K562 (cell line): ENCODE data around the gene SLC25A29. TPM values are rescaled to one million over a fixed set of nuclear protein-coding genes. Genes with fewer than 3 reads are reported as not detected.

ENCODE experiments used
- NRF1 ChIP-seq, 2 experiments: fragments of 450-650 bp; IDR thresholded peaks in 1 of 2; conservative IDR thresholded peaks in 1 of 2; 2 replicates each; pipeline ENCODE4 v1.6.1; 2014; ENCODE audit warnings: mild to moderate bottlenecking in 2 of 2
- ZFP1 ChIP-seq: fragments of 450-650 bp; formaldehyde crosslinking; IDR thresholded peaks from 2 replicates; pipeline ENCODE4 v1.4.0; 2020; ENCODE audit warnings: mild to moderate bottlenecking, mixed read lengths
- ZNF124 ChIP-seq: sonication (generic); formaldehyde crosslinking; IDR thresholded peaks from 2 replicates; pipeline ENCODE4 v1.8.1; 2022; ENCODE audit warnings: missing genetic modification reagents
- polyA plus RNA-seq, 8 experiments: library from polyadenylated mRNA; depleted of rRNA in 4 of 8; stranded (reverse) in 5 of 8; unstranded in 3 of 8; fragments of >200 nt; fragmentation: Nextera tagmentation in 2 of 8; fragmentation: Illumina TruSeq in 1 of 8; extraction: Ambion mirVana in 2 of 8; extraction: Trizol in 1 of 8; gene quantifications; 2 replicates each; pipeline versions ENCODE4 v1.2.1 to v1.2.3, GENCODE V29; 2011 to 2014; ENCODE audit warnings: inconsistent platforms in 1 of 8, missing spikeins in 1 of 8
- total RNA-seq, 7 experiments: library from RNA; depleted of rRNA in 6 of 7; stranded (reverse); fragments of >200 nt in 6 of 7; fragmentation: Illumina TruSeq in 2 of 7; extraction: Trizol in 2 of 7; gene quantifications; 2 replicates each; pipeline versions ENCODE4 v1.2.1 to v1.2.3, GENCODE V29; 2011 to 2021; ENCODE audit warnings: low replicate concordance in 1 of 7
- TF ChIP-seq, protein P1 (sequence below): sonication (generic); formaldehyde crosslinking; IDR thresholded peaks from 2 replicates; pipeline ENCODE4 v1.8.0; 2023; ENCODE audit warnings: missing genetic modification reagents, mild to moderate bottlenecking, borderline replicate concordance
- TF ChIP-seq, protein P2 (sequence below): fragments of 450-650 bp; formaldehyde crosslinking; IDR thresholded peaks from 2 replicates; pipeline ENCODE4 v1.4.0; 2020; ENCODE audit warnings: mild to moderate bottlenecking, mixed read lengths
- TF ChIP-seq, protein P3 (sequence below), 2 experiments: fragments of 450-650 bp; formaldehyde crosslinking in 1 of 2; IDR thresholded peaks; 2 replicates each; pipeline versions ENCODE4 v1.4.0 to v1.6.1; 2014 to 2020; ENCODE audit warnings: mild to moderate bottlenecking in 2 of 2, borderline replicate concordance in 1 of 2, low read depth in 1 of 2
- TF ChIP-seq, protein P4 (sequence below): sonication (generic); formaldehyde crosslinking; IDR thresholded peaks from 2 replicates; pipeline ENCODE4 v1.8.1; 2023; ENCODE audit warnings: mild to moderate bottlenecking, missing genetic modification reagents

The SLC25A29 gene
- total and polyA plus RNA-seq, 9 of the 15 experiments (the other 6 are each of a cell fraction or from before 2014, with no cell fraction given), result 0.07 to 17.5 (median 4.8) TPM

DNA sequence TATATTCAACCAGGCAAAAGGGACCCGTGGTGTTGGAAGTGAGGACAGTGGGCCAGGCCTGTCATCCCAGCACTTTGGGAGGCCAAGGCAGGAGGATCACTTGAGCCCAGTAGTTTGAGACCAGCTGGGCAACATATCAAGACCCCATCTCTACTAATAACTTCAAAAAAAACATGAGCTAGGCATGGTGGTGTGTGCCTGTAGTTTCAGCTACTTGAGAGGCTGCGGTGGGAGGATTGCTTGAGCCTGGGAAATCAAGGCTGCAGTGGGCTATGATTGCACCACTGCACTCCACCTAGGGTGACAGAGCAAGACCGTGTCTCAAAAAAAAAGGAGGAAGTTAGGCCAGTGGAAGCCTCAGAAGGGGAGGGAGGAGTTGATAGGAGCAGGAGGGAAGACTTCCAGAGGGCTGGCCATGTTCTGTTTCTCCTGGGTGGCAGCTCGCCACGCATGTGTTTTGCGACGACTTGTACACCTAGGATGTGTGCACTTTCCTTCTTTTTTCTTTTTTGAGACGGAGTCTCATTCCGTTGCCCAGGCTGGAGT lies 10.1 kb downstream of the SLC25A29 start (continued):
- TF ChIP-seq, protein P1, sequence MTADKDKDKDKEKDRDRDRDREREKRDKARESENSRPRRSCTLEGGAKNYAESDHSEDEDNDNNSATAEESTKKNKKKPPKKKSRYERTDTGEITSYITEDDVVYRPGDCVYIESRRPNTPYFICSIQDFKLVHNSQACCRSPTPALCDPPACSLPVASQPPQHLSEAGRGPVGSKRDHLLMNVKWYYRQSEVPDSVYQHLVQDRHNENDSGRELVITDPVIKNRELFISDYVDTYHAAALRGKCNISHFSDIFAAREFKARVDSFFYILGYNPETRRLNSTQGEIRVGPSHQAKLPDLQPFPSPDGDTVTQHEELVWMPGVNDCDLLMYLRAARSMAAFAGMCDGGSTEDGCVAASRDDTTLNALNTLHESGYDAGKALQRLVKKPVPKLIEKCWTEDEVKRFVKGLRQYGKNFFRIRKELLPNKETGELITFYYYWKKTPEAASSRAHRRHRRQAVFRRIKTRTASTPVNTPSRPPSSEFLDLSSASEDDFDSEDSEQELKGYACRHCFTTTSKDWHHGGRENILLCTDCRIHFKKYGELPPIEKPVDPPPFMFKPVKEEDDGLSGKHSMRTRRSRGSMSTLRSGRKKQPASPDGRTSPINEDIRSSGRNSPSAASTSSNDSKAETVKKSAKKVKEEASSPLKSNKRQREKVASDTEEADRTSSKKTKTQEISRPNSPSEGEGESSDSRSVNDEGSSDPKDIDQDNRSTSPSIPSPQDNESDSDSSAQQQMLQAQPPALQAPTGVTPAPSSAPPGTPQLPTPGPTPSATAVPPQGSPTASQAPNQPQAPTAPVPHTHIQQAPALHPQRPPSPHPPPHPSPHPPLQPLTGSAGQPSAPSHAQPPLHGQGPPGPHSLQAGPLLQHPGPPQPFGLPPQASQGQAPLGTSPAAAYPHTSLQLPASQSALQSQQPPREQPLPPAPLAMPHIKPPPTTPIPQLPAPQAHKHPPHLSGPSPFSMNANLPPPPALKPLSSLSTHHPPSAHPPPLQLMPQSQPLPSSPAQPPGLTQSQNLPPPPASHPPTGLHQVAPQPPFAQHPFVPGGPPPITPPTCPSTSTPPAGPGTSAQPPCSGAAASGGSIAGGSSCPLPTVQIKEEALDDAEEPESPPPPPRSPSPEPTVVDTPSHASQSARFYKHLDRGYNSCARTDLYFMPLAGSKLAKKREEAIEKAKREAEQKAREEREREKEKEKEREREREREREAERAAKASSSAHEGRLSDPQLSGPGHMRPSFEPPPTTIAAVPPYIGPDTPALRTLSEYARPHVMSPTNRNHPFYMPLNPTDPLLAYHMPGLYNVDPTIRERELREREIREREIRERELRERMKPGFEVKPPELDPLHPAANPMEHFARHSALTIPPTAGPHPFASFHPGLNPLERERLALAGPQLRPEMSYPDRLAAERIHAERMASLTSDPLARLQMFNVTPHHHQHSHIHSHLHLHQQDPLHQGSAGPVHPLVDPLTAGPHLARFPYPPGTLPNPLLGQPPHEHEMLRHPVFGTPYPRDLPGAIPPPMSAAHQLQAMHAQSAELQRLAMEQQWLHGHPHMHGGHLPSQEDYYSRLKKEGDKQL (CRISPR knock-in tag), result no peak
- TF ChIP-seq, protein P2, sequence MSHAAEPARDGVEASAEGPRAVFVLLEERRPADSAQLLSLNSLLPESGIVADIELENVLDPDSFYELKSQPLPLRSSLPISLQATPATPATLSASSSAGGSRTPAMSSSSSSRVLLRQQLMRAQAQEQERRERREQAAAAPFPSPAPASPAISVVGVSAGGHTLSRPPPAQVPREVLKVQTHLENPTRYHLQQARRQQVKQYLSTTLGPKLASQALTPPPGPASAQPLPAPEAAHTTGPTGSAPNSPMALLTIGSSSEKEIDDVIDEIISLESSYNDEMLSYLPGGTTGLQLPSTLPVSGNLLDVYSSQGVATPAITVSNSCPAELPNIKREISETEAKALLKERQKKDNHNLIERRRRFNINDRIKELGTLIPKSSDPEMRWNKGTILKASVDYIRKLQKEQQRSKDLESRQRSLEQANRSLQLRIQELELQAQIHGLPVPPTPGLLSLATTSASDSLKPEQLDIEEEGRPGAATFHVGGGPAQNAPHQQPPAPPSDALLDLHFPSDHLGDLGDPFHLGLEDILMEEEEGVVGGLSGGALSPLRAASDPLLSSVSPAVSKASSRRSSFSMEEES, result no peak
- TF ChIP-seq, protein P3, sequence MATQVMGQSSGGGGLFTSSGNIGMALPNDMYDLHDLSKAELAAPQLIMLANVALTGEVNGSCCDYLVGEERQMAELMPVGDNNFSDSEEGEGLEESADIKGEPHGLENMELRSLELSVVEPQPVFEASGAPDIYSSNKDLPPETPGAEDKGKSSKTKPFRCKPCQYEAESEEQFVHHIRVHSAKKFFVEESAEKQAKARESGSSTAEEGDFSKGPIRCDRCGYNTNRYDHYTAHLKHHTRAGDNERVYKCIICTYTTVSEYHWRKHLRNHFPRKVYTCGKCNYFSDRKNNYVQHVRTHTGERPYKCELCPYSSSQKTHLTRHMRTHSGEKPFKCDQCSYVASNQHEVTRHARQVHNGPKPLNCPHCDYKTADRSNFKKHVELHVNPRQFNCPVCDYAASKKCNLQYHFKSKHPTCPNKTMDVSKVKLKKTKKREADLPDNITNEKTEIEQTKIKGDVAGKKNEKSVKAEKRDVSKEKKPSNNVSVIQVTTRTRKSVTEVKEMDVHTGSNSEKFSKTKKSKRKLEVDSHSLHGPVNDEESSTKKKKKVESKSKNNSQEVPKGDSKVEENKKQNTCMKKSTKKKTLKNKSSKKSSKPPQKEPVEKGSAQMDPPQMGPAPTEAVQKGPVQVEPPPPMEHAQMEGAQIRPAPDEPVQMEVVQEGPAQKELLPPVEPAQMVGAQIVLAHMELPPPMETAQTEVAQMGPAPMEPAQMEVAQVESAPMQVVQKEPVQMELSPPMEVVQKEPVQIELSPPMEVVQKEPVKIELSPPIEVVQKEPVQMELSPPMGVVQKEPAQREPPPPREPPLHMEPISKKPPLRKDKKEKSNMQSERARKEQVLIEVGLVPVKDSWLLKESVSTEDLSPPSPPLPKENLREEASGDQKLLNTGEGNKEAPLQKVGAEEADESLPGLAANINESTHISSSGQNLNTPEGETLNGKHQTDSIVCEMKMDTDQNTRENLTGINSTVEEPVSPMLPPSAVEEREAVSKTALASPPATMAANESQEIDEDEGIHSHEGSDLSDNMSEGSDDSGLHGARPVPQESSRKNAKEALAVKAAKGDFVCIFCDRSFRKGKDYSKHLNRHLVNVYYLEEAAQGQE (IDR thresholded peaks at IDR 0.05; ENCODE audit: borderline replicate concordance), result no peak
- TF ChIP-seq, protein P3 (CRISPR knock-in tag; IDR thresholded peaks at IDR 0.05; ENCODE audit: low read depth), result no peak
- TF ChIP-seq ZNF124 (CRISPR knock-in tag) (no peak), ZFP1 (CRISPR knock-in tag) (no peak), NRF1 (conservative IDR thresholded peaks at IDR 0.05 in 1 of 2, IDR thresholded peaks at IDR 0.05 in 1 of 2) (no peak)
- TF ChIP-seq, protein P4, sequence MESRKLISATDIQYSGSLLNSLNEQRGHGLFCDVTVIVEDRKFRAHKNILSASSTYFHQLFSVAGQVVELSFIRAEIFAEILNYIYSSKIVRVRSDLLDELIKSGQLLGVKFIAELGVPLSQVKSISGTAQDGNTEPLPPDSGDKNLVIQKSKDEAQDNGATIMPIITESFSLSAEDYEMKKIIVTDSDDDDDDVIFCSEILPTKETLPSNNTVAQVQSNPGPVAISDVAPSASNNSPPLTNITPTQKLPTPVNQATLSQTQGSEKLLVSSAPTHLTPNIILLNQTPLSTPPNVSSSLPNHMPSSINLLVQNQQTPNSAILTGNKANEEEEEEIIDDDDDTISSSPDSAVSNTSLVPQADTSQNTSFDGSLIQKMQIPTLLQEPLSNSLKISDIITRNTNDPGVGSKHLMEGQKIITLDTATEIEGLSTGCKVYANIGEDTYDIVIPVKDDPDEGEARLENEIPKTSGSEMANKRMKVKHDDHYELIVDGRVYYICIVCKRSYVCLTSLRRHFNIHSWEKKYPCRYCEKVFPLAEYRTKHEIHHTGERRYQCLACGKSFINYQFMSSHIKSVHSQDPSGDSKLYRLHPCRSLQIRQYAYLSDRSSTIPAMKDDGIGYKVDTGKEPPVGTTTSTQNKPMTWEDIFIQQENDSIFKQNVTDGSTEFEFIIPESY (CRISPR knock-in tag), result no peak
